Left hindlimb (tissue), 1 donor: ENCODE measurements around the gene ROPN1.

ENCODE experiments used
- DNase-seq: peaks from one replicate; pipeline ENCODE4 v3.0.0-alpha.2; 2018

Gene ROPN1

DNA sequence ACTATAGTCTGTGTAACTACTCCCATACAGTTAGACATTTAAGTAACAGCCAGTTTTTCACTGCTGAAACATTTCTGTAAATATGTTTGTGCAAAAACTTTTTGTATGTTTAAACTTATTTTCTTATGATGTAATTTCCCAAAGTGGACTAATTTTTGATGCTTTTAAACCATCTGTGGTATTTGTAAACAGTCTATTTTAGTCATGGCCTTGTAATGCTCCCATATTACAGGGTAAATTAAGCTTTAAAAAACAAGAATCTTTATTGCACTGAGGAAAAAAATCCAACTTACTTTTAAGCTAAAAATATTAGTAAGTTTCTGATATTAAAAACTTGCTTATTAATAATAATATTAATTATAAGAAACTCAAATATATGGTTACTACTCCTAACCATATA is 44.4 kb downstream of the ROPN1 start:
- no peak for DNase-seq

GRCh38 chr3:123941542-123941941 is 50.4 kb downstream of the ROPN1 start:
- no peak for DNase-seq

- DNase-seq: no peak
Observed at GRCh38 chr3:123941121-123941520, 50.8 kb downstream of the ROPN1 start.

DNA sequence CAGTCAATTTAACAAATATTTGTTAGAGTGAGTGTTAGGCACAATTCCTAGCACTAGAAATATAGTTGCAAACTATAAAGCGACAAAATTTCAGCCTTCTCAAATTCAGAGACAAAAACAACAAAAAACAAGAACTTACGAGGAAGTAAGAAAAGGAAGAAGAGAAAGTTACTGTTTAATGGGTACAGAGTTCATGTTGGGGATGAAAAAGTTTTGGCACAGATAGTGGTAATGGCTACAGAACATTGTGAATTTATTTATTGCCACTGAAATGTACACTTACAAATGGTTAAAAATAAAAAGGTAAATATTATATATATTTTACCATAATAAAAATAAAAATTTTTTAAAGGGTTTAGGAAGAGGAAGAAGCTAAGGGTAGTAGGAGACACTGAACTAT is 52.2 kb downstream of the ROPN1 start:
- DNase-seq: no peak

DNA sequence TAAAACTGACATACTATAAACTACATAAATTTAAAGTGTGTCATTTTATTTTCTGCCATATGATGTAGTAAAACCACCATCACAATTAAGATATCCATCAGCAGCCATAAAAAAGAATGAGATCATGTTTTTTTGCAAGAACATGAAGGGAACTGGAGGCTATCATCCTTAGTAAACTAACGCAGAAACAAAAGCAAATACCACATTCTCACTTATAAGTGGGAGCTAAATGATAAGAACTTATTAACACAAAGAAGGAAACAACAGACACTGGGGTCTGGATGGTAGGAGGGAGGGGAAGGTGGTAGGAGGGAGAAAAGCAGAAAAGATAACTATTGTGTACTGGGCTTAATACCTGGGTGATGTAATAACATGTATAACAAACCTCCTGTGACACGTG is 55.5 kb downstream of the ROPN1 start:
- DNase-seq: no peak

GRCh38 chr3:123935830-123936229 is 56.1 kb downstream of the ROPN1 start:
- no peak for DNase-seq

DNA sequence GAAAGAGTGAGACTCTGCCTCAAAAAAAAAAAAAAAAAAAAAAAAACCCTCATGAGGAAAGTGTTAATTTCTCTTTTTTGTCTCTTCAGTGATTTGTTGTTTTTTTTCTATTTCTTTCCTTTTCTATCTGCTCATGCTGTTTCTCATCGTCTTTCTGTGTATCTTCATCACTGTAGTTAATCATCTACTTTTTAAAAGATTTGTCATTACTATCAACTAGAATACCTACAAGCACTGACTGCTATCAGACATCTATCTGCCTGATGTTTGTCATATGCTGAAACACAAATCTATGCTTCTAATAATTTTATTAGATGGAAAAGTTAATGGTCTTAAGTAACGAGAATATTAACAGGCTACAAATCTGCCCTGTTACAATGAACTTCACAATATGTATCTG is 57.7 kb downstream of the ROPN1 start:
- no peak for DNase-seq

- no peak for DNase-seq
Observed at GRCh38 chr3:123930445-123930844, 61.5 kb downstream of the ROPN1 start.

DNA sequence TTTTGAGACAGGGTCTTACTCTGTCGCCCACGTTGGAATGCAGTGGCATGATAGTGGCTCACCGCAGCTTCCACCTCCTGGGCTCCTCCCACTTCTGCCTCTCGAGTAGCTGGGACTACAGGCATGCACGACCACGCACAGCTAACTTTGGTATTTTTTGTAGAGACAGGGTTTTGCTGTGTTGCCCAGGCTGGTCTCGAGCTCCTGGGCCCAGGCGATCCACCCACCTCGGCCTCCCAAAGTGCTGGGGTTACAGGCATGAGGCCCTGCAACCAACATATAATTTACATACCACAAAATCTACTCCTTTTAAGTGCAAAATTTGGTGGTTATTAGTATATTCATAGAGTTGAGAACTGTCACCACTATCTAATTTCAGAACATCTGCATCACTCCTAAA is 62.6 kb downstream of the ROPN1 start:
- no peak for DNase-seq

DNA sequence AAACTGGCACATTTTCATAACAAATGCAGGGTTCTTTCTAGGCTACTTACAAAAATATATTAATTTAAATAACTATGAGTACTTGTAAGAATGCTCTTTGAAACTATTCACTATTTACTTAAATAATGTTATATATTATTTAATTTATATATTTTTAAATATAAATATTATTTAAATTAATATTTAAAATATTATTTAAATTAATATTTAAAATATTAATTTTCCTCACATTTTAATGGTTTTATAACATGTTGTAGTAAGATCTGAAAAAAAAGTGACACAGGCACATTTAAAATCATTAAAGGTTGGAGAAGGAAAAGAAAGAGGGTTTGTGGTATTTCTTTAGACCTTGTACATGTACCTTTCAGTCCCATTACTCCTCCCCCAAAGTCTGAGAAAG is 65.5 kb downstream of the ROPN1 start:
- DNase-seq: no peak

DNA sequence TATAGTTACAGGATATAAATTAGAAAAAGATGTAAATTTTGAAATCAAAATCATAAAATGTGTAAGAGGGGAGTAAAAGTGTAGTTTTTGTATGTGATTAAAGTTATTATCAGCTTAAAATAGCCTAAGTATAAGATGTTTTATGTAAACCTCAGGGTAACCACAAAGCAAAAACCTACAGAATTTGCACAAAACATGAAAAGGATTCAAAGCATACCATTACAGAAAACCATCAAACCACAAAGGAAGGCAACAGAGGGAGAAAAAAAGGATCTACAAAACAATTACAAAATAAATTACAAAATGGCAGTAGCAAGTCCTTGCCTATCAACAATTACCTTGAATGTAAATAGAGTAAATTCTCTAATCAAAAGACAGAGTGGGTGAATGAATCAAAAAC is 71.1 kb downstream of the ROPN1 start:
- DNase-seq: no peak

- no peak for DNase-seq
Observed at GRCh38 chr3:123920383-123920782, 71.5 kb downstream of the ROPN1 start.

- DNase-seq: no peak
Observed at GRCh38 chr3:123919353-123919752, 72.6 kb downstream of the ROPN1 start.
